DOHH2 (cell line): Measurements from ENCODE around the gene RBMS3.

Experiments used
- EZH2phosphoT487 ChIP-seq: fragments of 200-600 bp; sonication (generic); IDR thresholded peaks from 2 replicates; pipeline ENCODE4 v1.6.1; 2017; ENCODE audit warnings: borderline replicate concordance, mild to moderate bottlenecking, antibody characterized with exemption, low read length, moderate library complexity, mixed read lengths
- TF ChIP-seq, protein P1 (sequence below): fragments of 200-600 bp; sonication (generic); IDR thresholded peaks from one replicate; pipeline ENCODE4 v1.5.1; 2014; ENCODE audit warnings: antibody characterized with exemption, mild to moderate bottlenecking, low read depth, low read length; ENCODE audit not compliant: poor library complexity, severe bottlenecking

GRCh38 chr3:29426302-29427226, 145.7 kb downstream of the RBMS3 start:
- TF ChIP-seq, protein P1, sequence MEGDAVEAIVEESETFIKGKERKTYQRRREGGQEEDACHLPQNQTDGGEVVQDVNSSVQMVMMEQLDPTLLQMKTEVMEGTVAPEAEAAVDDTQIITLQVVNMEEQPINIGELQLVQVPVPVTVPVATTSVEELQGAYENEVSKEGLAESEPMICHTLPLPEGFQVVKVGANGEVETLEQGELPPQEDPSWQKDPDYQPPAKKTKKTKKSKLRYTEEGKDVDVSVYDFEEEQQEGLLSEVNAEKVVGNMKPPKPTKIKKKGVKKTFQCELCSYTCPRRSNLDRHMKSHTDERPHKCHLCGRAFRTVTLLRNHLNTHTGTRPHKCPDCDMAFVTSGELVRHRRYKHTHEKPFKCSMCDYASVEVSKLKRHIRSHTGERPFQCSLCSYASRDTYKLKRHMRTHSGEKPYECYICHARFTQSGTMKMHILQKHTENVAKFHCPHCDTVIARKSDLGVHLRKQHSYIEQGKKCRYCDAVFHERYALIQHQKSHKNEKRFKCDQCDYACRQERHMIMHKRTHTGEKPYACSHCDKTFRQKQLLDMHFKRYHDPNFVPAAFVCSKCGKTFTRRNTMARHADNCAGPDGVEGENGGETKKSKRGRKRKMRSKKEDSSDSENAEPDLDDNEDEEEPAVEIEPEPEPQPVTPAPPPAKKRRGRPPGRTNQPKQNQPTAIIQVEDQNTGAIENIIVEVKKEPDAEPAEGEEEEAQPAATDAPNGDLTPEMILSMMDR: peak; percentile 16
- no peak for TF ChIP-seq EZH2phosphoT487
